Astrocyte of the cerebellum (primary cell): Measurements from ENCODE around the gene POLDIP2.

Source experiments
- DNase-seq: peaks from one replicate; pipeline ENCODE4 v3.0.0-alpha.2; 2011; ENCODE audit warnings: low read depth
- H3K4me3 ChIP-seq: 2 replicates; pipeline ENCODE4 v1.5.1; 2011; ENCODE audit warnings: mild to moderate bottlenecking, low read depth, low read length, moderate library complexity
- CTCF ChIP-seq: IDR thresholded peaks from 2 replicates; pipeline ENCODE4 v1.5.1; 2012; ENCODE audit warnings: low read length, low read depth, moderate library complexity, mild to moderate bottlenecking; ENCODE audit errors: missing control alignments
- in situ Hi-C: cut with HindIII; loops from 2 replicates; pipeline ENCODE4 v1.10.0; 2017; ENCODE audit warnings: low sequenced_read_pairs

POLDIP2 gene

DNA sequence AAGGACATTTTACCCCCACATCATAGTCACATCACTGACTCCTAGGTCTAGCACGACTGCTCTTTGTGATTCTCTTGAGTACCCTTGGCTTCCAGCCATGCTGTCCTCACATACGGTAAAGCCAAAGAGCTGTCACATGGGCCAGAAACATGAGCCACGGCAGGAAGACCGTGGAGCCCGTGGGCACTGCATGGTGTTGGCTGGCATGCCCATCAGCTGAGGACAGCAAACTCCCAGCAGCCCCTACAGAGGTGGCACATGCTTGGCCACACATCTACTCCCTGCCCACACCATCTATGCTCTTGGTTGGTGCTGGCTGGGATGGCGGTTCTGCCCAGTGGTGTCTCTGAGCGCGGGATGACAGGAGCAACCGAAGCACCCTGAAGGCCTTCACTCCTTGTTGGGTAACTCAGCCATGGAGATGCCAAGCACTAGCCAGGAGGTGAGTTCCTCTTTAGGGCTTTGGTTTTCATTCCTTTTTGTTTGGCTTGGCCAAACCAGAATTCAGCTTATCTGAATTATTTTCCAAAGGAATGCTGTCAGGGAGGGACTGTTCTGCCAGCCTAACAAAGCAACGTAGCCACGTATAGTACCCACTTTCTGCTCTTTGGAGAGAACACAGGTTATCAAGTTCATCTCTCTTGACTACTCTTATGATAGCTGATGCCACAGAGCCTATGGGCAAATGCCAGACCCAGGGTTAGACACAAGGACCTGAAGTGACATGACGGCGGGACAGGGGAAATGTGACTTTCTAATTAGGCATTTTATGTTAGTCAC, 11.7 kb downstream of the POLDIP2 start:
- in situ Hi-C loops = no loop called here
- DNase-seq = no peak
- TF ChIP-seq CTCF = no peak

DNA sequence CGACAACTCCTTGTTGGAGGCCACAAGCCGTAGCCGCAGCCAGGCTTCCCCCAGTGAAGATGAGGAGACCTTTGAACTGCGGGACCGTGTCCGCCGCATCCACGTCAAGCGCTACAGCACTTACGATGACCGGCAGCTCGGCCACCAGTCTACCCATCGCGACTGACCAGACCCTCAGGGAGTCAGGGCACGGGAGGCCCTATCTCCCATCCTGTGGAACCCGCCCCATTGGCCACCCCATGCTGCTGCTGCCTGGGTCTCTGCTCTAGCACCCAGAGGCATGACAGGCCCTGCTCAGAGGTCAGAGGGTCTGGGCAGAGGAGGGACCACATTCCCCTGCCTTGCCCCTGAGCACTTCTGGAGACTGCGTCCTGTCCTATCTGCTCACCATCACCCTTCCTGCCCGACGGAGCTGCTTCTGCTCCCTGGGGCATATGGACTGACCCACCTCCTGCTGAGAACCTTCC, 12.9 kb downstream of the POLDIP2 start:
- no peak overlapping the region for H3K4me3 ChIP-seq
- TF ChIP-seq CTCF = no peak
- in situ Hi-C loops = no loop called here
- no peak for DNase-seq

More for the DNA sequence above, 11.7 kb downstream of the POLDIP2 start:
- H3K4me3 ChIP-seq = no peak overlapping the region

DNA sequence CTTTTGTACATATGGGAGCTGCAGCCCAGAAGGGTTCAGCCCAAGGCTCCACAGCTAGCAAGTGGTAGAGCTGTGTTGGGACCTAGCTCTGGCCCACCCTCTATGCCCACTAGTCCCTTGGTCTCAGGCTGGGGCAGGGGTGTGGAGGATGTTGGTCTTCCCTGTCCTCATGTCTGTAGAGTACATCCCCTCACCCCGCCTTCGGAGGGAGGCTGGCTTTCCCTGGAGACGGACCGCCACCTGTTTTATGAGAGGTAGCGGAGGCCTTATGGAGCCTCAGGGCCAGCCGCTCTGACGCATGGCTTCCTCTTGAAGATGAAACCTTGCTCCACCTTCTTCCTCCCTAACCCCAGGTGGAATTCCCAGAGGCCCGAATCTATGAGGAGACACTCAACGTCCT, 13.3 kb downstream of the POLDIP2 start:
- no peak for TF ChIP-seq CTCF
- DNase-seq = no peak
- H3K4me3 ChIP-seq = no peak overlapping the region
- in situ Hi-C loops = no loop called here

GRCh38 chr17:28343491-28343932, 13.8 kb downstream of the POLDIP2 start:
- no peak overlapping the region for H3K4me3 ChIP-seq

DNA sequence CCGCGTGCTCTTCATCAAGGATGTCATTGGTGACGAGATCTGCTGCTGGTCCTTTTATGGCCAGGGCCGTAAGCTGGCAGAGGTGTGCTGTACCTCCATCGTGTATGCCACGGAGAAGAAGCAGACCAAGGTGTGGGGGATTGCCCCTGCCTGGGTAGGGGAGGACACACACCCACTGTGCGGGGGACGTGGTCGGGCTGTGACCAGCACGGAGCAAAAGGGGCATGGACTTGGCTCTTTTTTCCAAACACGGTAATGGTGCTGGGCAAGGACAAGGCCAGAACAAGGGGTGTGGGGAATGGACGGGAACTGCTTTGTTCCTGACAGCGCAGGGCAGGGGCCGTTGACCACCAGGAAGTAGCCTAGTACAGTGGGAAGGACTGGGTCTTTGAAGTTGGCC, 15.0 kb downstream of the POLDIP2 start:
- no peak for DNase-seq
- no peak for TF ChIP-seq CTCF
- in situ Hi-C loops = no loop called here
- H3K4me3 ChIP-seq = no peak overlapping the region

More at GRCh38 chr17:28343491-28343932, 13.8 kb downstream of the POLDIP2 start:
- no peak for TF ChIP-seq CTCF
- no peak for DNase-seq
- in situ Hi-C loops = no loop called here

- no peak overlapping the region for H3K4me3 ChIP-seq
- in situ Hi-C loops = no loop called here
- no peak for TF ChIP-seq CTCF
- no peak for DNase-seq
Observed at GRCh38 chr17:28341516-28341915, 15.8 kb downstream of the POLDIP2 start.
